Measurements from ENCODE around the gene RECQL5. TPM values are rescaled to one million over a fixed set of nuclear protein-coding genes. Genes with fewer than 3 reads are reported as not detected.

RECQL5 gene
- total and polyA plus RNA-seq, 11 donors: 6.0 to 15.9 (median 10.2) TPM

GRCh38 chr17:75681289-75681688, 14.3 kb upstream of the RECQL5 start:
- H3K4me1 ChIP-seq: peaks cover 0 to 56% (median 43%) of the 10 kb centered on the region in 12 donors
- intact Hi-C loops (cut with DNase I): loop anchor here in 1 of 10 donors (2.0 kb wide), 1 partner anchor 66 kb away; no protein-coding TSS in a partner anchor
- WGBS, 4 donors: 68 to 92% (median 81%) methylated on average over 3 of the region's 3 CpGs
- peaks cover 0 to 48% (median 18%) of the 10 kb centered on the region in 9 donors for H3K36me3 ChIP-seq
- H3K27me3 ChIP-seq: no peaks in the 10 kb centered on the region
- TF ChIP-seq POLR2A (IDR thresholded peaks at IDR 0.05) (no peak), CTCF (IDR thresholded peaks at IDR 0.05) (no peak)
- peak overlapping the region in 1 of 12 donors; percentile 65 for H3K27ac ChIP-seq
- DNase-seq: no peak
- no peak overlapping the region for H3K4me3 ChIP-seq
- ATAC-seq: no peak
- H3K9me3 ChIP-seq: no peaks in the 10 kb centered on the region

GRCh38 chr17:75680431-75680830, 13.5 kb upstream of the RECQL5 start:
- no peak for ATAC-seq
- Histone ChIP-seq H3K4me1 (peaks cover 0 to 47% (median 35%) of the 10 kb centered on the region in 12 donors), H3K27me3 (no peaks in the 10 kb centered on the region), H3K27ac (peak overlapping the region in 11 of 12 donors; percentile 12 to 70 (median 64)), H3K4me3 (no peak overlapping the region), H3K9me3 (no peaks in the 10 kb centered on the region), H3K36me3 (peaks cover 0 to 55% (median 25%) of the 10 kb centered on the region in 9 donors)
- no peak for DNase-seq
- intact Hi-C loops (cut with DNase I): loop anchor here in 2 of 10 donors (1.0 to 2.0 kb wide), 2 partner anchors 66 to 67 kb away; no protein-coding TSS in a partner anchor
- TF ChIP-seq POLR2A (IDR thresholded peaks at IDR 0.05) (no peak), CTCF (IDR thresholded peaks at IDR 0.05) (no peak)
- WGBS, 4 donors: 89 to 92% (median 91%) methylated on average over 10 of the region's 10 CpGs

- 43 to 57% (median 47%) methylated on average over 11 of the region's 11 CpGs for WGBS, 4 donors
- Histone ChIP-seq H3K36me3 (peaks cover 0 to 51% (median 25%) of the 10 kb centered on the region in 9 donors), H3K9me3 (no peaks in the 10 kb centered on the region), H3K4me3 (no peak overlapping the region), H3K4me1 (peaks cover 0 to 45% (median 33%) of the 10 kb centered on the region in 12 donors), H3K27me3 (no peaks in the 10 kb centered on the region), H3K27ac (peak overlapping the region; percentile 16 to 74 (median 64))
- TF ChIP-seq POLR2A (IDR thresholded peaks at IDR 0.05): no peak
- peak in 10 of 12 donors; percentile 15 to 55 (median 38) for TF ChIP-seq CTCF (IDR thresholded peaks at IDR 0.05)
- peak in 3 of 5 donors; percentile 42 to 50 (median 50) for DNase-seq
- intact Hi-C loops (cut with DNase I): loop anchor here in 7 of 10 donors (1.0 to 5.0 kb wide), 5 partner anchors 67 to 70 kb away; no protein-coding TSS in a partner anchor
- peak in 3 of 4 donors; percentile 69 to 86 (median 84) for ATAC-seq
Observed at GRCh38 chr17:75679706-75680211, 12.8 kb upstream of the RECQL5 start.

- Histone ChIP-seq H3K27ac (no peak overlapping the region), H3K9me3 (no peaks in the 10 kb centered on the region), H3K4me1 (peaks cover 0 to 28% (median 20%) of the 10 kb centered on the region in 12 donors), H3K36me3 (peaks cover 3 to 80% (median 51%) of the 10 kb centered on the region in 9 donors), H3K4me3 (no peak overlapping the region), H3K27me3 (no peaks in the 10 kb centered on the region)
- ATAC-seq: no peak
- intact Hi-C loops (cut with DNase I): loop anchor here in 1 of 10 donors (5.0 kb wide), 1 partner anchor 71 kb away; no protein-coding TSS in a partner anchor
- 62 to 84% (median 75%) methylated on average over 3 of the region's 3 CpGs for WGBS, 4 donors
- TF ChIP-seq POLR2A (IDR thresholded peaks at IDR 0.05) (no peak), CTCF (IDR thresholded peaks at IDR 0.05) (no peak)
- no peak for DNase-seq
Observed at GRCh38 chr17:75676461-75676860, 9.5 kb upstream of the RECQL5 start.
